AG08395 (cell line): ENCODE measurements around the gene AHRR.

ENCODE experiments used
- DNase-seq: peaks from one replicate; pipeline ENCODE4 v3.0.0; 2012; ENCODE audit warnings: mixed read lengths, low spot score

The AHRR gene

GRCh38 chr5:443239-444151 lies 122.0 kb downstream of the AHRR start:
- no peak for DNase-seq

GRCh38 chr5:444226-444625 lies 122.7 kb downstream of the AHRR start:
- no peak for DNase-seq

GRCh38 chr5:445591-445990 lies 124.1 kb downstream of the AHRR start:
- DNase-seq: no peak

- no peak for DNase-seq
These were observed 124.8 kb downstream of the AHRR start for GRCh38 chr5:446066-446882.

- peak; percentile 56 for DNase-seq
These were observed 125.4 kb downstream of the AHRR start for GRCh38 chr5:446883-447263.

- DNase-seq: no peak
These were observed 126.0 kb downstream of the AHRR start for GRCh38 chr5:447501-447900.

GRCh38 chr5:448061-448765 lies 126.7 kb downstream of the AHRR start:
- no peak for DNase-seq

GRCh38 chr5:448766-449090 lies 127.2 kb downstream of the AHRR start:
- DNase-seq: no peak

GRCh38 chr5:449151-449550 lies 127.6 kb downstream of the AHRR start:
- no peak for DNase-seq

GRCh38 chr5:451587-452458 lies 130.3 kb downstream of the AHRR start:
- DNase-seq: no peak

- DNase-seq: no peak
These were observed 131.6 kb downstream of the AHRR start for GRCh38 chr5:452978-453710.

GRCh38 chr5:453725-454481 lies 132.4 kb downstream of the AHRR start:
- DNase-seq: no peak

- DNase-seq: no peak
These were observed 133.4 kb downstream of the AHRR start for GRCh38 chr5:454936-455335.

- no peak for DNase-seq
These were observed 134.3 kb downstream of the AHRR start for GRCh38 chr5:455806-456205.

GRCh38 chr5:456351-457194 lies 135.1 kb downstream of the AHRR start:
- no peak for DNase-seq

- DNase-seq: no peak
These were observed 135.9 kb downstream of the AHRR start for GRCh38 chr5:457195-457961.

GRCh38 chr5:458547-459353 lies 137.2 kb downstream of the AHRR start:
- peak; percentile 77 for DNase-seq
